ENCODE results near the gene POLD3. TPM values are rescaled to one million over a fixed set of nuclear protein-coding genes. Genes with fewer than 3 reads are reported as not detected.
A peak's percentile ranks its signal among the peaks of the same experiment; 100 is the strongest.
"Not testable (repeated sequence)": the region's sequence is repeated elsewhere in the genome, so short reads cannot be mapped to it uniquely, and the experiment has no call there.

POLD3 gene
- total and polyA plus RNA-seq, 8 donors: 4.7 to 85.7 (median 15.4) TPM

DNA sequence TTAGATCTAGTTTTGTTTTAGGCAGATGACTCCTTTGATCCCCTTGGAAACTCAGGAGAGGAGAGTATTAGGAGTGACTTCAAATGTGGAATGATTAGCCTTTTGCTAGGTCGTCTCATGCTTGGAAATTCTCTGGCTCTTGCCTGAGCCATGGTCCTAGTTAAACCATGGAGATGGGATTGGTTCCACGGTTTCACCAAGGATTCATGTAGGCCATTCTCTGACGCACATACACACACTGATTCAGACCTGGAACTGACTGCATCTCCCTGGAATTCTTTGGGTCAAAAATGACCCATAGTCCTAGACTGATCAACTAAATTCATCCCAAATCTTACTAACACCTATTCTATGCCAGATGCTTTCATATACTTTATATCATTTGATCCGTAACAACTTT lies 56.5 kb downstream of the POLD3 start:
- H3K27ac ChIP-seq: peak overlapping the region in 3 of 5 donors; percentile 16 to 80 (median 69)

DNA sequence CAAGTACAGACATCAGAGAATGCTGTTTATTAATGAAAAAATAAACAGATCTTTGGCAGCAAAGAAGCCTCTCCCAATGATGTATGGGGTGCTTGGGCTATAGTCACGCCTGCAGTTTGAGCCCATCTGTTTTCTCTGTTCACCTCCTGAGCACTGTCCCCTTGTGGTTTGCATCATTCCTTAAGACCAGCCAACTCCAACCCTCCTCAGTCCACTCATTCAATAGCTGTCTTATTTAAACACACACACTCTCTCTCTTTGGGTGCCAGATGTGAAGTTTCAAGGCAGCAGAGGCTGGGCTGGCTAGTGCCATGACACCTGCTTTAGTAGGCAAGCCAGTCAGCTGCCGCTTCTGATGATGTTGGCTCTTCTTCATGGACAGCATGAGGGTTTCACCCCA lies 58.1 kb downstream of the POLD3 start:
- Histone ChIP-seq H3K27ac (peak overlapping the region in 2 of 5 donors; percentile 69 to 80), H3K4me3 (no peak overlapping the region), H3K27me3 (no peaks in the 10 kb centered on the region), H3K9me3 (no peaks in the 10 kb centered on the region), H3K36me3 (peaks cover 0 to 55% (median 2%) of the 10 kb centered on the region in 4 donors), H3K4me1 (peaks cover 0 to 23% (median 9%) of the 10 kb centered on the region in 4 donors)
- DNase-seq: peak in 1 of 2 donors; percentile 79
- intact Hi-C loops (cut with DNase I; ENCODE audit: low total_unique reads): no loop called here
- 61 to 88% (median 77%) methylated on average over 2 of the region's 2 CpGs for WGBS, 5 donors
- TF ChIP-seq POLR2A (IDR thresholded peaks at IDR 0.05) (no peak), POLR2AphosphoS5 (IDR thresholded peaks at IDR 0.05) (peak in 1 of 3 donors; percentile 73)
- TF ChIP-seq, protein P1, sequence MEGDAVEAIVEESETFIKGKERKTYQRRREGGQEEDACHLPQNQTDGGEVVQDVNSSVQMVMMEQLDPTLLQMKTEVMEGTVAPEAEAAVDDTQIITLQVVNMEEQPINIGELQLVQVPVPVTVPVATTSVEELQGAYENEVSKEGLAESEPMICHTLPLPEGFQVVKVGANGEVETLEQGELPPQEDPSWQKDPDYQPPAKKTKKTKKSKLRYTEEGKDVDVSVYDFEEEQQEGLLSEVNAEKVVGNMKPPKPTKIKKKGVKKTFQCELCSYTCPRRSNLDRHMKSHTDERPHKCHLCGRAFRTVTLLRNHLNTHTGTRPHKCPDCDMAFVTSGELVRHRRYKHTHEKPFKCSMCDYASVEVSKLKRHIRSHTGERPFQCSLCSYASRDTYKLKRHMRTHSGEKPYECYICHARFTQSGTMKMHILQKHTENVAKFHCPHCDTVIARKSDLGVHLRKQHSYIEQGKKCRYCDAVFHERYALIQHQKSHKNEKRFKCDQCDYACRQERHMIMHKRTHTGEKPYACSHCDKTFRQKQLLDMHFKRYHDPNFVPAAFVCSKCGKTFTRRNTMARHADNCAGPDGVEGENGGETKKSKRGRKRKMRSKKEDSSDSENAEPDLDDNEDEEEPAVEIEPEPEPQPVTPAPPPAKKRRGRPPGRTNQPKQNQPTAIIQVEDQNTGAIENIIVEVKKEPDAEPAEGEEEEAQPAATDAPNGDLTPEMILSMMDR (IDR thresholded peaks at IDR 0.05): no peak

More for the DNA sequence above, 56.5 kb downstream of the POLD3 start:
- intact Hi-C loops (cut with DNase I; ENCODE audit: low total_unique reads): no loop called here
- 92 to 96% (median 93%) methylated on average over 4 of the region's 4 CpGs for WGBS, 5 donors
- no peaks in the 10 kb centered on the region for H3K9me3 ChIP-seq
- no peak for TF ChIP-seq POLR2A (IDR thresholded peaks at IDR 0.05)
- peaks cover 0 to 55% (median 4%) of the 10 kb centered on the region in 4 donors for H3K36me3 ChIP-seq
- DNase-seq: no peak
- peaks cover 0 to 23% (median 9%) of the 10 kb centered on the region in 4 donors for H3K4me1 ChIP-seq
- no peak overlapping the region for H3K4me3 ChIP-seq
- H3K27me3 ChIP-seq: no peaks in the 10 kb centered on the region

DNA sequence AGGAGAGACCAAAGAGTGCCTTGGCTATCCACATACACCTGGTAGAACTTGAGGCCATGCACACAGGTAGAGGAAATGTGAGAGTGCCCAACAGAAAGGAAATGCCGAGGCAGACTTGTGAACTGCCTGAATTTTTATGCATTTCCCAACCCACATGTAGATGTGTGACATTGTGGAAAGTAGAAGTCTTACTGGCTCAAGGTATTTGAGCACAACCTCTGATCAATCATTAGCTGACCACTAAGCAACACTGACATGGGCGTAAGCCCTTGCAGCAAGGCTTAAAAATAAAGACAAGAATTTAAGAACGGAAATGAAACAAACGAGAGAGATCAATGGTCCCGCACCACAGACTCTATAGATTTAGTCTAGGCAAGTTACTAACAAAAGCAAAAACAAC lies 62.6 kb downstream of the POLD3 start:
- no peak for DNase-seq
- peaks cover 0 to 16% (median 7%) of the 10 kb centered on the region in 4 donors for H3K4me1 ChIP-seq
- H3K27ac ChIP-seq: no peak overlapping the region
- H3K36me3 ChIP-seq: peaks cover 0 to 26% (median 2%) of the 10 kb centered on the region in 4 donors
- H3K9me3 ChIP-seq: no peaks in the 10 kb centered on the region
- no peak for TF ChIP-seq POLR2A (IDR thresholded peaks at IDR 0.05)
- no peak for TF ChIP-seq EP300 (IDR thresholded peaks at IDR 0.05)
- TF ChIP-seq, protein P1 (IDR thresholded peaks at IDR 0.05): no peak
- no peak overlapping the region for H3K4me3 ChIP-seq
- no peaks in the 10 kb centered on the region for H3K27me3 ChIP-seq
- intact Hi-C loops (cut with DNase I; ENCODE audit: low total_unique reads): no loop called here
- 94 to 99% (median 97%) methylated on average over 5 of the region's 5 CpGs for WGBS, 5 donors

DNA sequence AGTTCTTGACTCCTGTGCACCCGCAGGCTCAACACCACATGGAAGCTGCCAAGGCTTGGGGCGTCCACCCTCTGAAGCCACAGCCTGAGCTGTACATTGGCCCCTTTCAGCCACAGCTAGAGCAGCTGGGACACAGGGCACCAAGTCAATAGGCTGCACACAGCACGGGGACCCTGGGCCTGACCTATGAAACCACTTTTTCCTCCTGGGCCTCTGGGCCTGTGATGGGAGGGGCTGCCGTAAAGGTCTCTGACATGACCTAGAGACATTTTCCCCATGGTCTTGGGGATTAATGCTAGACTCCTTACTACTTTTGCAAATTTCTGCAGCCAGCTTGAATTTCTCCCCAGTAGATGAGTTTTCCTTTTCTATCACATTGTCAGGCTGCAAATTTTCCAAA lies 66.7 kb downstream of the POLD3 start:
- DNase-seq; intact Hi-C loops (cut with DNase I; ENCODE audit: low total_unique reads); H3K9me3 ChIP-seq; H3K4me3 ChIP-seq; H3K4me1 ChIP-seq; H3K27me3 ChIP-seq; H3K27ac ChIP-seq: not testable (repeated sequence)
- WGBS, 5 donors: 67 to 87% (median 83%) methylated on average over 3 to 4 of the region's 4 CpGs
- peaks cover 0 to 13% (median 6%) of the 10 kb centered on the region in 4 donors for H3K36me3 ChIP-seq

DNA sequence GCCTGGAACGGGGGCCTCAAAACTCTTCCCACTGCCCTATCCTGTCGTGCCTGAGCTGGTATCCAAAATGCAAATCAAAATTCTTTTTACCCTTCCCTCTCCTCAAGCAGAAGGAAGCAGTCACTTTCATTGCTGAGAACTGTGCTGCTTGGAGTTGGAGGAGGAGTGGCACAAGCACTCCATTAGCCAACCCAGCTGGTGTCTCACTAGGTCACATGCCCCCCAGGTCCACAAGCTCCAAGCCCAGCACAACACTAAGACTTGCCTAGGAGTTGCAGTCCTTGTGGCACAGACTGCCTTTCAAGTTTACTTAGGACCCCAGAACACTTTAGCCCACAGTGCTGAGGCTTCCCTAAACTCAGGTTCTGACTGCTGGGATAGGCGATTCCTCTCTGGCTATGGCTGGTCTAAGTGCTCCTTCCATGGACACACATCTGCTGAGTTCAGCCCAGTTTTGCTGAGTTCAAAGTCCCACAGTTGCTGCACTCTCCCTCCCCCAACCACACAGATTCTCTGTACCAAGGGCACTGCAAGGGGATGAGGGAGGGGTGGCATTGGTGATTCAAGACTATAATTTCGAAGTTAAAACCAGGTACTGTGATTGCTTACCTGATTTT lies 70.2 kb downstream of the POLD3 start:
- 94 to 97% (median 95%) methylated on average over 4 of the region's 4 CpGs for WGBS, 5 donors
- intact Hi-C loops (cut with DNase I; ENCODE audit: low total_unique reads): no loop called here
- H3K36me3 ChIP-seq: peaks cover 0 to 9% (median 6%) of the 10 kb centered on the region in 4 donors
- no peak overlapping the region for H3K4me3 ChIP-seq
- no peaks in the 10 kb centered on the region for H3K9me3 ChIP-seq
- H3K4me1 ChIP-seq: peaks cover 0 to 7% (median 0%) of the 10 kb centered on the region in 4 donors
- no peak for DNase-seq
- no peaks in the 10 kb centered on the region for H3K27me3 ChIP-seq
- no peak overlapping the region for H3K27ac ChIP-seq
- TF ChIP-seq, protein P1 (IDR thresholded peaks at IDR 0.05): no peak
- TF ChIP-seq EP300 (IDR thresholded peaks at IDR 0.05): no peak
- no peak for TF ChIP-seq POLR2A (IDR thresholded peaks at IDR 0.05)
- no peak for TF ChIP-seq POLR2AphosphoS5 (IDR thresholded peaks at IDR 0.05)

All from stomach (tissue), 9 donors.